K562 (cell line): ENCODE measurements around the gene SCYGR2. TPM values are rescaled to one million over a fixed set of nuclear protein-coding genes. Genes with fewer than 3 reads are reported as not detected.

Source experiments
- ATAC-seq: fragments of 200-7000 bp; cut with Tn5 transposase; 3 replicates; pipeline ENCODE4 v1.9.1; 2020; ENCODE audit warnings: moderate library complexity
- BruUV-seq: library from RNA; stranded (reverse); fragments of 400-500 nt; replicated peaks from 2 replicates; lab custom pipeline; 2021; lab: Mats Ljungman, UMichigan
- CTCF ChIA-PET: fragments of 300-600 bp; formaldehyde crosslinking; extraction: SDS; loops from one replicate; lab custom pipeline; 2021; ENCODE audit warnings: low intra/inter-chr PET ratio; lab: Yijun Ruan, JAX
- POLR2A ChIA-PET: fragments of 300-600, 350-650 bp; sonication (Branson Sonifier 250); formaldehyde crosslinking; extraction: SDS; loops from one replicate; lab custom pipeline; 2021; ENCODE audit warnings: antibody characterized with exemption, inconsistent platforms; lab: Yijun Ruan, JAX
- DNase-seq, 4 experiments: peaks; one replicate each; pipeline versions ENCODE4 v3.0.0 to v3.0.0-alpha.2; 2011 to 2018; ENCODE audit warnings: low spot score in 3 of 4, mixed read lengths in 3 of 4; ENCODE audit errors: extremely low read depth in 1 of 4
- FAIRE-seq: peaks from 2 replicates; lab custom pipeline; 2011; peaks lifted over from hg19 to GRCh38; lab: Jason Lieb, UNC
- H2AFZ ChIP-seq: 2 replicates; pipeline ENCODE4 v1.6.0; 2011; ENCODE audit warnings: low read depth, low read length, control low read depth, inconsistent platforms
- H3K27ac ChIP-seq: fragments of 200-600 bp; 3 replicates; pipeline ENCODE4 v1.8.0; 2011; ENCODE audit warnings: low read depth, mild to moderate bottlenecking, control low read depth, inconsistent platforms, low read length, moderate library complexity, mixed read lengths; ENCODE audit errors: extremely low read depth
- H3K27me3 ChIP-seq, 2 experiments: fragments of 300-600 bp in 1 of 2; 2 replicates in 1 of 2; 3 replicates in 1 of 2; pipeline versions ENCODE4 v1.6.0 to v1.8.0; 2011; ENCODE audit warnings: inconsistent platforms in 2 of 2, low read length in 2 of 2, mild to moderate bottlenecking in 1 of 2, mixed read lengths in 1 of 2, moderate library complexity in 1 of 2; ENCODE audit not compliant: control insufficient read depth in 2 of 2, insufficient read depth in 2 of 2
- H3K36me3 ChIP-seq: fragments of 300-600 bp; 3 replicates; pipeline ENCODE4 v1.8.0; 2011; ENCODE audit warnings: mild to moderate bottlenecking, low read length, inconsistent platforms; ENCODE audit not compliant: control insufficient read depth, insufficient read depth
- H3K4me1 ChIP-seq, 2 experiments: fragments of 200-600 bp in 1 of 2; replicated peaks in 1 of 2; 2 replicates in 1 of 2; 3 replicates in 1 of 2; pipeline versions ENCODE4 v1.5.1 to v1.8.0; 2011; ENCODE audit warnings: inconsistent platforms in 2 of 2, low read length in 2 of 2, mild to moderate bottlenecking in 1 of 2, mixed read lengths in 1 of 2, moderate library complexity in 1 of 2; ENCODE audit not compliant: control insufficient read depth in 2 of 2, insufficient read depth in 2 of 2
- H3K4me2 ChIP-seq: 2 replicates; pipeline ENCODE4 v1.6.1; 2011; ENCODE audit warnings: low read length, control low read depth, inconsistent platforms, mixed read lengths; ENCODE audit not compliant: insufficient read depth
- H3K4me3 ChIP-seq: fragments of 200-600 bp; sonication (generic), shearing (Covaris generic); 2 replicates; pipeline ENCODE4 v1.5.1; 2016; ENCODE audit warnings: control low read depth, inconsistent platforms
- H3K79me2 ChIP-seq: fragments of 200-600 bp; 3 replicates; pipeline ENCODE4 v1.8.0; 2011; ENCODE audit warnings: low read length, inconsistent platforms; ENCODE audit not compliant: control insufficient read depth, insufficient read depth
- H3K9ac ChIP-seq, 2 experiments: 2 replicates each; pipeline versions ENCODE4 v1.6.0 to v1.6.1; 2011; ENCODE audit warnings: low read depth in 2 of 2, low read length in 2 of 2, control low read depth in 1 of 2, inconsistent platforms in 1 of 2, mild to moderate bottlenecking in 1 of 2, mixed read lengths in 1 of 2; ENCODE audit not compliant: insufficient read depth in 1 of 2
- H3K9me1 ChIP-seq: one replicate; pipeline ENCODE4 v1.6.0; 2011; ENCODE audit warnings: inconsistent platforms, mild to moderate bottlenecking, low read length, moderate library complexity; ENCODE audit not compliant: control insufficient read depth, insufficient read depth
- H3K9me3 ChIP-seq: replicated peaks from 2 replicates; pipeline ENCODE4 v1.5.1; 2011; ENCODE audit warnings: low read depth, low read length, inconsistent platforms; ENCODE audit not compliant: control insufficient read depth, insufficient read depth
- H4K20me1 ChIP-seq: replicated peaks from 2 replicates; pipeline ENCODE4 v1.6.1; 2011; ENCODE audit warnings: low read length, inconsistent platforms, mixed read lengths; ENCODE audit not compliant: control insufficient read depth, insufficient read depth
- BRF1 ChIP-seq: IDR thresholded peaks from 3 replicates; pipeline ENCODE4 v1.6.1; 2011; ENCODE audit warnings: borderline replicate concordance, mild to moderate bottlenecking; ENCODE audit not compliant: insufficient read length; ENCODE audit errors: extremely low read depth
- DMBX1 ChIP-seq: fragments of 250-450 bp; sonication (Bioruptor Pico); IDR thresholded peaks from 2 replicates; pipeline ENCODE4 v1.8.0; 2022; ENCODE audit warnings: inconsistent platforms, mild to moderate bottlenecking, moderate library complexity, borderline replicate concordance
- NEUROD1 ChIP-seq: fragments of 150-350 bp; IDR thresholded peaks from 2 replicates; pipeline ENCODE4 v1.6.1; 2014; ENCODE audit warnings: borderline replicate concordance, low read length, low read depth; ENCODE audit not compliant: partially characterized antibody
- OTX1 ChIP-seq: fragments of 450-650 bp; formaldehyde crosslinking; IDR thresholded peaks from 2 replicates; pipeline ENCODE4 v1.4.0; 2022; ENCODE audit warnings: mild to moderate bottlenecking
- WGBS: fragments of 100-300 bp; shearing (Covaris generic); methylation state at CpG from one replicate; pipeline ENCODE4 v1.1.6; 2016; ENCODE audit warnings: low coverage, mixed read lengths; ENCODE audit not compliant: insufficient coverage; ENCODE audit errors: missing lambda C conversion rate; 5-methylcytosine and 5-hydroxymethylcytosine counted together
- in situ Hi-C: fragments of 300-500 bp; cut with MboI; formaldehyde crosslinking; loops from 4 replicates; pipeline ENCODE4 v1.15.0; 2018; ENCODE audit warnings: inconsistent platforms, mixed read lengths
- intact Hi-C: fragments of 100-400 bp; cut with micrococcal nuclease; formaldehyde crosslinking; loops from 2 replicates; pipeline ENCODE4 v1.14.2; 2022
- polyA plus RNA-seq, 8 experiments: library from polyadenylated mRNA; depleted of rRNA in 4 of 8; stranded (reverse) in 5 of 8; unstranded in 3 of 8; fragments of >200 nt; fragmentation: Nextera tagmentation in 2 of 8; fragmentation: Illumina TruSeq in 1 of 8; extraction: Ambion mirVana in 2 of 8; extraction: Trizol in 1 of 8; gene quantifications; 2 replicates each; pipeline versions ENCODE4 v1.2.1 to v1.2.3, GENCODE V29; 2011 to 2014; ENCODE audit warnings: inconsistent platforms in 1 of 8, missing spikeins in 1 of 8
- total RNA-seq, 7 experiments: library from RNA; depleted of rRNA in 6 of 7; stranded (reverse); fragments of >200 nt in 6 of 7; fragmentation: Illumina TruSeq in 2 of 7; extraction: Trizol in 2 of 7; gene quantifications; 2 replicates each; pipeline versions ENCODE4 v1.2.1 to v1.2.3, GENCODE V29; 2011 to 2021; ENCODE audit warnings: low replicate concordance in 1 of 7
- TF ChIP-seq, protein P1 (sequence below): fragments of 450-650 bp; IDR thresholded peaks from 2 replicates; pipeline ENCODE4 v1.6.1; 2017; ENCODE audit warnings: mild to moderate bottlenecking, moderate library complexity

The SCYGR2 gene
- total and polyA plus RNA-seq, 9 of the 15 experiments (the other 6 are each of a cell fraction or from before 2014, with no cell fraction given): not detected

DNA sequence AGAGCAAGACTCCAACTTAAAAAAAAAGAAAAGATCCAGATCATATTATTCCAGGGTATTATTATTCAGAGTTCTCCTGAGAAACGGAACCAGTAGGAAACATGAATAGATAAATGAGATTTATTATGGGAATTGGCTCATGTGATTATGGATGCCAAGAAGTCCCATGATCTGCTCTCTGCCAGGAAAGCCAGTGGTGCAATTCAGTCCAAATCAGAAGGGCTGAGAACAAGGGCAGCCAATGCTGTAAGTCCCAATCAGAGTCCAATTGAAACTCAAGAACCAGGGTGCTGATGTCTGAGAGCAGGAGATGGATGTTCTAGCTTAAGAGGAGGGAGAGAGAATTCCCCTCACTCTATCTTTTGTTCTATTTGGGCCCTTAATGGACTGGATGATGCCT lies 7.8 kb downstream of the SCYGR2 start (continued):
- TF ChIP-seq, protein P1, sequence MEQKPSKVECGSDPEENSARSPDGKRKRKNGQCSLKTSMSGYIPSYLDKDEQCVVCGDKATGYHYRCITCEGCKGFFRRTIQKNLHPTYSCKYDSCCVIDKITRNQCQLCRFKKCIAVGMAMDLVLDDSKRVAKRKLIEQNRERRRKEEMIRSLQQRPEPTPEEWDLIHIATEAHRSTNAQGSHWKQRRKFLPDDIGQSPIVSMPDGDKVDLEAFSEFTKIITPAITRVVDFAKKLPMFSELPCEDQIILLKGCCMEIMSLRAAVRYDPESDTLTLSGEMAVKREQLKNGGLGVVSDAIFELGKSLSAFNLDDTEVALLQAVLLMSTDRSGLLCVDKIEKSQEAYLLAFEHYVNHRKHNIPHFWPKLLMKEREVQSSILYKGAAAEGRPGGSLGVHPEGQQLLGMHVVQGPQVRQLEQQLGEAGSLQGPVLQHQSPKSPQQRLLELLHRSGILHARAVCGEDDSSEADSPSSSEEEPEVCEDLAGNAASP: no peak
- TF ChIP-seq OTX1 (no peak), DMBX1 (CRISPR knock-in tag) (no peak)

- POLR2A ChIA-PET: no interaction called here
- Histone ChIP-seq H3K9ac (no peak overlapping the region), H3K4me2 (no peak overlapping the region), H4K20me1 (no peaks in the 10 kb centered on the region), H3K4me3 (no peak overlapping the region), H3K27me3 (peaks cover 0 to 14% of the 10 kb centered on the region in 2 experiments; a peak in 2 of 5 replicates), H3K9me1 (no peaks in the 10 kb centered on the region), H3K36me3 (no peaks in the 10 kb centered on the region), H3K9me3 (no peaks in the 10 kb centered on the region), H3K4me1 (no peaks in the 10 kb centered on the region), H3K79me2 (no peaks in the 10 kb centered on the region), H3K27ac (no peak overlapping the region), H2AFZ (no peak overlapping the region)
- WGBS: 0% methylated on average over 3 of the region's 3 CpGs
- intact Hi-C loops (no loop called here), in situ Hi-C loops (no loop called here)
- ATAC-seq (no peak), FAIRE-seq (no peak), DNase-seq (peak in 1 of 4 experiments; percentile 2)
- CTCF ChIA-PET: no interaction called here
- BruUV-seq: no TSS peak
- no peak for TF ChIP-seq BRF1
- no peak for TF ChIP-seq NEUROD1
These were observed 9.2 kb downstream of the SCYGR2 start for GRCh38 chr2:227607941-227608340.
